A673 (cell line): ENCODE data around the gene ARHGAP44.

Experiments
- EZH2 ChIP-seq: fragments of 200-600 bp; sonication (generic); IDR thresholded peaks from 2 replicates; pipeline ENCODE4 v1.6.1; 2017; ENCODE audit warnings: borderline replicate concordance, low read depth, mild to moderate bottlenecking, mixed read lengths, antibody characterized with exemption, low read length; ENCODE audit not compliant: poor library complexity, severe bottlenecking
- TF ChIP-seq, protein P1 (sequence below): fragments of 300-800, 200-600 bp; sonication (generic); conservative IDR thresholded peaks from 2 replicates; pipeline ENCODE4 v1.5.1; 2017; ENCODE audit warnings: low read depth, mild to moderate bottlenecking, antibody characterized with exemption, low read length, moderate library complexity, mixed read lengths

DNA sequence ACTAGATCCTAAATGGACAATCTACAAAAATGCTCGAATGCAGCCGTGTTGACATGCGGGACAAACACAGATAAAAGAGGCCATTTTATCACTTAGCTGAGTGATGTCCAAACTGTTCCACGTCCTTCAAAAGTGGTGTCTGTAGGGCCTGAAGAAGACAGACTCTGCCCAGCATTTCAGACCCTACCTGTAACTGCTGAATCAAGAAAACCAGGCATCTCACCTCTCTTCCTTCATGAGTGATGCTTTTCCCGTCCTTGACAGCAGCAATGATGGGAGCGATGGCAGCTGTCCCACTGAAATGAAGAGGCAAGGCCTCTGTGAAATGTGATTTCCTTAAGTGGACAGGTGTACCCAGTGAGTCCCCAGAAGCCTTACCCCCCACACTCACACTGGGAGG, 216.2 kb downstream of the ARHGAP44 start:
- TF ChIP-seq, protein P1, sequence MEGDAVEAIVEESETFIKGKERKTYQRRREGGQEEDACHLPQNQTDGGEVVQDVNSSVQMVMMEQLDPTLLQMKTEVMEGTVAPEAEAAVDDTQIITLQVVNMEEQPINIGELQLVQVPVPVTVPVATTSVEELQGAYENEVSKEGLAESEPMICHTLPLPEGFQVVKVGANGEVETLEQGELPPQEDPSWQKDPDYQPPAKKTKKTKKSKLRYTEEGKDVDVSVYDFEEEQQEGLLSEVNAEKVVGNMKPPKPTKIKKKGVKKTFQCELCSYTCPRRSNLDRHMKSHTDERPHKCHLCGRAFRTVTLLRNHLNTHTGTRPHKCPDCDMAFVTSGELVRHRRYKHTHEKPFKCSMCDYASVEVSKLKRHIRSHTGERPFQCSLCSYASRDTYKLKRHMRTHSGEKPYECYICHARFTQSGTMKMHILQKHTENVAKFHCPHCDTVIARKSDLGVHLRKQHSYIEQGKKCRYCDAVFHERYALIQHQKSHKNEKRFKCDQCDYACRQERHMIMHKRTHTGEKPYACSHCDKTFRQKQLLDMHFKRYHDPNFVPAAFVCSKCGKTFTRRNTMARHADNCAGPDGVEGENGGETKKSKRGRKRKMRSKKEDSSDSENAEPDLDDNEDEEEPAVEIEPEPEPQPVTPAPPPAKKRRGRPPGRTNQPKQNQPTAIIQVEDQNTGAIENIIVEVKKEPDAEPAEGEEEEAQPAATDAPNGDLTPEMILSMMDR: no peak
- no peak for TF ChIP-seq EZH2
